ENCODE results near the gene MTOR. TPM values are rescaled to one million over a fixed set of nuclear protein-coding genes. Genes with fewer than 3 reads are reported as not detected.
A peak's percentile ranks its signal among the peaks of the same experiment; 100 is the strongest.

Gene MTOR
- total RNA-seq, 2 experiments from 2014 or later, result 40.7 to 45.4 TPM

DNA sequence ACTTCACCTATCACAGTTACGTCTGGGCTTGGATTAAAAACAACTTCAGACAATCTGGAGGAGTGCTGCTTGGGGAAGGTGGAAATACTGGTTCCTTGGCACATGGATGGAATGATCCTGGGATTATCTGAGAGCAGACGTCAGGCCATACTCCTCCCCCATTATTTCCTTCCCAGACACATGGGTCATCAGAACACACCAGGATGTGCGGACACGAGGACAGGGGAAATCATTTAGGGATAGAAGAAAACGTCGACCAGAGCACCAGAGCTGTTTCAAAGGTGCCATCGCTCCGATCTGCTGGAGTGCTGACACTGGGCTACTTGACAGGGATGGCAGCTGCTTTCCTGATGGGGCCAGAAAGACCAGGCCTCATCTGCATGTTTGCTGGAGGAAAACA, 105.0 kb downstream of the MTOR start:
- DNase-seq (no peak), ATAC-seq (ENCODE audit: low read depth) (no peak)
- H3K27ac Mint-ChIP-seq, result no peak overlapping the region
- H3K27me3 Mint-ChIP-seq, result no peaks in the 10 kb centered on the region
- no peaks in the 10 kb centered on the region for H3K9me3 Mint-ChIP-seq
- POLR2A ChIA-PET, result no interaction called here
- peaks cover 18% of the 10 kb centered on the region for H3K36me3 Mint-ChIP-seq
- H3K4me1 Mint-ChIP-seq, result peaks cover 5% of the 10 kb centered on the region
- H3K4me3 Mint-ChIP-seq, result no peak overlapping the region

DNA sequence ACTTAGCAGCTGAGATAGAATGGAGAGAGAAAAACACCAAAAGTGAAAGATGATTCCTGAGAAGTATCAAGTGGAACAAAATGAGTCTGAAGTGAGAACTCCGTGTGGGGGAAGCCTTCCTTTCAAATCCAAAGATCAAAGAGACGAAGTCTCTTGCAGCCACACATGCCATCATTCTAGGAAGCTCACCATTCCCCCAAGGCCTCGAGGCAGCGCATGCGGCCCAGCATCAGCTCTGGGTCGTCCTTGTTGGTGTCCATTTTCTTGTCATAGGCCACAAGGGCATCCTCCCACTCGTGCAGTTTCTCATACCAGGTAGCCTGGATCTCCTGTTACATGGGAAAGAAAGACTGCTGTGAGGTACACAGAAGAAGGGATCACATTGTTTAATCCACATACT, 105.4 kb downstream of the MTOR start:
- H3K4me3 Mint-ChIP-seq, result no peak overlapping the region
- POLR2A ChIA-PET, result no interaction called here
- no peak overlapping the region for H3K27ac Mint-ChIP-seq
- peaks cover 5% of the 10 kb centered on the region for H3K4me1 Mint-ChIP-seq
- H3K9me3 Mint-ChIP-seq, result no peaks in the 10 kb centered on the region
- no peak for DNase-seq
- H3K36me3 Mint-ChIP-seq, result peaks cover 14% of the 10 kb centered on the region
- no peak for ATAC-seq (ENCODE audit: low read depth)
- no peaks in the 10 kb centered on the region for H3K27me3 Mint-ChIP-seq

- Mint-ChIP-seq H3K4me3 (no peak overlapping the region), H3K27ac (peak overlapping the region; percentile 27)
- POLR2A ChIA-PET, result no interaction called here
These were observed 105.9 kb downstream of the MTOR start for GRCh38 chr1:11156441-11156840.

DNA sequence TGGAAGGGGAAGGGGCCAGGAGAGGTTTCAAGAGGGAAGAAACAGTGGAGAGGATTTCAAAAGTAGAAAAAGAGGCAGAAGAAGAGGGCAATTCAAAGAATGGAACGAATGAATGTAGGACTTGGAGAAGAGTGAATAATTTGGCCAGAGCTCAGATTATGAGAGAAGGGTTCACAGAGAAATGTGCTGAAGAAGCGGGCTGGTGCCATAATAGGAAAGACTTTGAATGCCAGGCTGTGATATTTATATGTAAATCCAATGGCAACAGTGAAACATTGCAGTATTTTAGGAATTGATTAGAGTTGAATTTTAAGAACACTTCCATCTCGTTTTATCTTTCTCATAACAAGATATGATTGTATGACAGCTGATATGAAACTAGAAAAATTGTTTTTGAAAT, 109.2 kb downstream of the MTOR start:
- Mint-ChIP-seq H3K27ac (no peak overlapping the region), H3K9me3 (no peaks in the 10 kb centered on the region), H3K36me3 (peaks cover 14% of the 10 kb centered on the region), H3K4me1 (peaks cover 5% of the 10 kb centered on the region), H3K4me3 (no peak overlapping the region), H3K27me3 (no peaks in the 10 kb centered on the region)
- DNase-seq (no peak), ATAC-seq (ENCODE audit: low read depth) (no peak)
- POLR2A ChIA-PET, result no interaction called here

More at GRCh38 chr1:11156441-11156840, 105.9 kb downstream of the MTOR start:
- H3K27me3 Mint-ChIP-seq, result no peaks in the 10 kb centered on the region
- DNase-seq (no peak), ATAC-seq (ENCODE audit: low read depth) (no peak)
- H3K36me3 Mint-ChIP-seq, result peaks cover 12% of the 10 kb centered on the region
- no peaks in the 10 kb centered on the region for H3K9me3 Mint-ChIP-seq
- H3K4me1 Mint-ChIP-seq, result peaks cover 5% of the 10 kb centered on the region

DNA sequence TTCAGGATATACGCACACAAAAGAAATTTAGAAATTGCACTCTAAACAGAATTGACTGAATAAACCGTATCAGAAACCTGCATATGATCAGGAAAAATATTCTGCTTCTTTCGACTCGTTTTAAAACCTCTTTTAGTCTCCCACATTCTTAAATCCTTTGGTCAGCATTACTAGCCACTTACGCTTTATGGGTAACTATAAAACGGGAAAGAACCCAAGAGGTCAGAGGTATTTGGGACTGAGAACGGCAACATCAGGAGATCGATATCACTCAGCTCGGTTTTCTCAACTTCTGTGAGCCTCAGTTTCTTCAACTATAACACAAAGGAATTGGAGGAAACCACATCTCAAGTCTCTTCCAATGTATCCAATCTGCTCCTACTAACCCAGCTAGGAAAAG, 109.6 kb downstream of the MTOR start:
- POLR2A ChIA-PET, result no interaction called here
- DNase-seq (no peak), ATAC-seq (ENCODE audit: low read depth) (no peak)
- Mint-ChIP-seq H3K4me3 (no peak overlapping the region), H3K27me3 (no peaks in the 10 kb centered on the region), H3K4me1 (peaks cover 5% of the 10 kb centered on the region), H3K36me3 (peaks cover 14% of the 10 kb centered on the region), H3K9me3 (no peaks in the 10 kb centered on the region), H3K27ac (no peak overlapping the region)

- H3K4me3 Mint-ChIP-seq, result no peak overlapping the region
- H3K27ac Mint-ChIP-seq, result no peak overlapping the region
- DNase-seq, result no peak
- peaks cover 5% of the 10 kb centered on the region for H3K4me1 Mint-ChIP-seq
- H3K27me3 Mint-ChIP-seq, result no peaks in the 10 kb centered on the region
- POLR2A ChIA-PET, result no interaction called here
- H3K36me3 Mint-ChIP-seq, result peaks cover 14% of the 10 kb centered on the region
- no peaks in the 10 kb centered on the region for H3K9me3 Mint-ChIP-seq
- no peak for ATAC-seq (ENCODE audit: low read depth)
These were observed 110.3 kb downstream of the MTOR start for GRCh38 chr1:11151826-11152612.

- Mint-ChIP-seq H3K36me3 (peaks cover 12% of the 10 kb centered on the region), H3K9me3 (no peaks in the 10 kb centered on the region), H3K4me3 (no peak overlapping the region), H3K4me1 (no peaks in the 10 kb centered on the region), H3K27me3 (no peaks in the 10 kb centered on the region), H3K27ac (no peak overlapping the region)
- POLR2A ChIA-PET, result no interaction called here
- ATAC-seq (ENCODE audit: low read depth), result no peak
- no peak for DNase-seq
These were observed 111.2 kb downstream of the MTOR start for GRCh38 chr1:11151114-11151513.

DNA sequence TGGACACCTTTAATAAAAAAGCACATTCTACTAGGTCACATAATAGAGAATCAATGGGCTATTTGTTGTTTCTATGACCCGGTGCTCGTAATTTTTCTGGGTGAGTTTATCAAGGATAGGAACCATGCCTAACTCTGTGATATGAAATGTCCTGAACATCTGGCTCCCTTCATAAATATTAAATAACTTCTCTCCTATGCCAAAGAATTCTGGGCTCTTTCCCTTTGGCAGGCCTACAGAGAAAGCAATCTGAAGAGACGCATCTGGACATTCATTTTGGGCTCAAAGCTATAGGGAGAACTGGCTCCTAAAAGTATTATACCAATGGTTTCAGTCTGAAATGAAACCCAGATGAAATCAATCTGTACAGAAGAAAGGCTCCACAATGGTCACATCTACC, 112.0 kb downstream of the MTOR start:
- no peaks in the 10 kb centered on the region for H3K27me3 Mint-ChIP-seq
- no peak overlapping the region for H3K4me3 Mint-ChIP-seq
- ATAC-seq (ENCODE audit: low read depth) (no peak), DNase-seq (no peak)
- no peak overlapping the region for H3K27ac Mint-ChIP-seq
- no peaks in the 10 kb centered on the region for H3K9me3 Mint-ChIP-seq
- POLR2A ChIA-PET, result no interaction called here
- peaks cover 10% of the 10 kb centered on the region for H3K36me3 Mint-ChIP-seq
- no peaks in the 10 kb centered on the region for H3K4me1 Mint-ChIP-seq

- H3K27ac Mint-ChIP-seq, result no peak overlapping the region
- peaks cover 4% of the 10 kb centered on the region for H3K4me1 Mint-ChIP-seq
- POLR2A ChIA-PET, result no interaction called here
These were observed 115.1 kb downstream of the MTOR start for GRCh38 chr1:11147197-11147770.

DNA sequence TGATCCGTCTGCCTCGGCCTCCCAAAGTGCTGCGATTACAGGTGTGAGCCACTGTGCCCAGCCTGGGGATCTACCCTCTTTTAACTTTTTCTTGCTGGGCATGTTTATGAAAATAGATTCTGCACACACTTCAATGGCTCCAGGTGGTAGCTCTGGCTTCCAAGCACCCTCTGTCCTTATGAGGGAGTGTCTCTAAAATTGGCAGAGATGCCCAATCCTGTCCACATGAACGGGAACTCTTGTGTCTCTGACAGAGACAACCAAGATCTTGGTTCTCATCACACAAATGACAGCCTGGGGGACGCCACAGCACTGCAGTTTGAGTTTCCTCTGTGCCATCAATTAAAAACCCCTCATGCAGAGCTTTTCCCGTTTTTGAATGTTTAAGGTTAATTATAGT, 116.6 kb downstream of the MTOR start:
- H3K27me3 Mint-ChIP-seq, result no peaks in the 10 kb centered on the region
- H3K4me1 Mint-ChIP-seq, result peaks cover 4% of the 10 kb centered on the region
- H3K9me3 Mint-ChIP-seq, result no peaks in the 10 kb centered on the region
- H3K36me3 Mint-ChIP-seq, result peaks cover 17% of the 10 kb centered on the region
- no peak overlapping the region for H3K4me3 Mint-ChIP-seq
- no peak for ATAC-seq (ENCODE audit: low read depth)
- H3K27ac Mint-ChIP-seq, result no peak overlapping the region
- POLR2A ChIA-PET, result no interaction called here
- DNase-seq, result no peak

More at GRCh38 chr1:11147197-11147770, 115.1 kb downstream of the MTOR start:
- Mint-ChIP-seq H3K27me3 (no peaks in the 10 kb centered on the region), H3K9me3 (no peaks in the 10 kb centered on the region), H3K36me3 (peaks cover 15% of the 10 kb centered on the region), H3K4me3 (no peak overlapping the region)
- no peak for DNase-seq
- ATAC-seq (ENCODE audit: low read depth), result no peak

- no peak for DNase-seq
- H3K36me3 Mint-ChIP-seq, result peaks cover 13% of the 10 kb centered on the region
- no peaks in the 10 kb centered on the region for H3K9me3 Mint-ChIP-seq
- H3K27me3 Mint-ChIP-seq, result no peaks in the 10 kb centered on the region
- POLR2A ChIA-PET, result no interaction called here
- no peak overlapping the region for H3K27ac Mint-ChIP-seq
- H3K4me1 Mint-ChIP-seq, result peaks cover 4% of the 10 kb centered on the region
- no peak overlapping the region for H3K4me3 Mint-ChIP-seq
- no peak for ATAC-seq (ENCODE audit: low read depth)
These were observed 117.6 kb downstream of the MTOR start for GRCh38 chr1:11144570-11145256.

DNA sequence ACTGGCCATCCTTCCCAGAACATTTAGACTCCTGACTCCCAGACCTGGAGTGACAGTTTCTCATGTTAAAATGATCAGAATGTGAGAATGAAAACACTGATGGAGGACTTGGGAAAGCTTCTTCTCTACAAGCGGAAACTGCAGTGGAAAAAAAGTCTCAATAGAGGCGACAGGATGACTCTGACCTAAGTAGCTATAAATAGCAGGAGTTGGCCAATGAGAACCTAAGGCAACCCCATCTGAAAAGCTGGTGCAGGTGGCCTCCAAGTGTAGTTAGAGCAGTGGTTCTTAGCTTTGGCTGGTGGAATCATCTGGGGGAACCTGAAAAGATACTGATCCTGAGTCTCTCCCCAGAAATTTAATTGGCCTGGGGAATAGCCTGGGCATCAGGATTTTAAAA, 118.4 kb downstream of the MTOR start:
- H3K9me3 Mint-ChIP-seq, result no peaks in the 10 kb centered on the region
- peaks cover 16% of the 10 kb centered on the region for H3K36me3 Mint-ChIP-seq
- POLR2A ChIA-PET, result no interaction called here
- no peak overlapping the region for H3K27ac Mint-ChIP-seq
- DNase-seq (no peak), ATAC-seq (ENCODE audit: low read depth) (peak; percentile 42)
- peaks cover 4% of the 10 kb centered on the region for H3K4me1 Mint-ChIP-seq
- H3K27me3 Mint-ChIP-seq, result no peaks in the 10 kb centered on the region
- no peak overlapping the region for H3K4me3 Mint-ChIP-seq

GRCh38 chr1:11143401-11143800, 119.0 kb downstream of the MTOR start:
- peaks cover 4% of the 10 kb centered on the region for H3K4me1 Mint-ChIP-seq
- ATAC-seq (ENCODE audit: low read depth) (no peak), DNase-seq (no peak)
- H3K27ac Mint-ChIP-seq, result no peak overlapping the region
- peaks cover 18% of the 10 kb centered on the region for H3K36me3 Mint-ChIP-seq
- no peaks in the 10 kb centered on the region for H3K27me3 Mint-ChIP-seq
- no peak overlapping the region for H3K4me3 Mint-ChIP-seq
- POLR2A ChIA-PET, result no interaction called here
- no peaks in the 10 kb centered on the region for H3K9me3 Mint-ChIP-seq

Measured in activated naive CD8-positive, alpha-beta T cell treated with anti-CD3 and anti-CD28 coated beads, Interleukin-2, amount 10 ng/mL, durations not matched to agents 7 days and 5 days (primary cell).